GM19467 (cell line): Measurements from ENCODE around the gene MAGIX.

ENCODE experiments used
- ATAC-seq: cut with Tn5 transposase; IDR thresholded peaks from one replicate; pipeline ENCODE4 v1.9.1; 2021; ENCODE audit warnings: mild to moderate bottlenecking, moderate library complexity; ENCODE audit not compliant: unreplicated experiment

The MAGIX gene

DNA sequence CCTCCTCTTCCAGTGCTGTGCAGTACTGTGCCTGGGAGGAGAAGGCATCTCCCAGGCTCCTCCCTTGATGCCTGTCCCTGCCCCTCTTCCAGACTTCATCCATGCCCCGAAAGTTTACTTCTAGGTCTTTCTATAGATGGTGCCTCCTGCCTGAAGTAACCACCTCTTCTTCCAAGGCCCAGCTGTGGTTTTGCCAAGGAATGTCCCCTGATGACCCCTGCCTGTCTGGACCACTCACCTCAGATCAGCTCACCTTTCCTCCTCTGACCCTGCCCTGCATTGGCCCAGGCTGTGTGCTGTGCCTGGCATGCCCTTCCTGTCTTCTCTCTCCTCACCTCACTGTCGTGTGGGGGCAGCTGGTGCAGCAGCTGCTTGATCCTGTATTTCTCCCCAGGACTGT, 16.8 kb downstream of the MAGIX start:
- ATAC-seq: no peak

DNA sequence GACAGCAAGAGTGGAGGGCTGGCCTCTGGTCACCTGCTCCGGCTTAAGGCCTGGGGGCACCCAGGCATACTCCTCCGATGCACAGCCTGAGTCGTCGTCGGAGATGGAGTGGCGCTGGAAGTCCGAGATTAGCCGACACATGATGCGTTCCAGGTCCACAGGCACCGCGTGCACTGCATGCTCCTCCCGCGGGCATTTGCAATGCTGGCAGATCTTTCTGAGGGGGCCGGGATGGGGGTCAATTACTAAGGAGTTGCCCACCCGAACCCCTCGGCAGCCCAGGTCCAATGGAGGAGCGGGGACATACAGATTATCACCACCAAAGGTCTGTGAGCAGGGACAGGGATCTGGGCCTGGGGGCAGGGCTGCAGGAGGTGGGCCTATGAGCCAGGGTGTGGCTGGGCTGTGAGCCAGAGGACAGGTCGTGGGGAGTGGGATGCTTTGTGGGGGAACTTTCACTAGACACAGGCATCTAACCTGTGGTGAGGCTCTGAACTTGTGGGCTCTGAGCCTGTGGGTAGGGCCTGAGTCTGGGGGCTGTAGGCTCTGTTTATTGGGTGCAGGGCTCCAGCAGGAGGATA, 21.2 kb downstream of the MAGIX start:
- no peak for ATAC-seq

GRCh38 chrX:49184294-49185281, 22.0 kb downstream of the MAGIX start:
- no peak for ATAC-seq

GRCh38 chrX:49186125-49187027, 23.8 kb downstream of the MAGIX start, which contains the start of gene PRICKLE3:
Gene PRICKLE3 (minus strand): TSS chrX:49186373. CDS start chrX:49186297, 76 bp downstream.
- no peak for ATAC-seq

DNA sequence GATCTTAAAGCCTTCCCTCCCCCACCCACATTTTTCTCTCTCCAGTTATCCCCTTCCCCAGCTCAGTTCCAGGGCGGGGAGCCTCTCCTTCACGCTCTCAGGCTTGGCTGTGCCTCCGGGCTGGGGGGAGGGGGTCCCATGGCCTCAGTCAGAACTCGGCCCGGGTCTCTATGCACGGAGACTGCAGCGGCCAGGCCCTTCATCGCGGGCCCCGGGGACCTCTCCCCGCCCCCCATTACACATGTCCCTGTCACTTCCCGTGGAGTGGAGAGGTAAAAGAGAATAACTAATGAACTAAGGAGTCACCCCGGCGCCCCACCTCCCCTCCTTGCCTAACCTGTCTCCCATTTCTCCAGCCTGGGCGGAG, 24.5 kb downstream of the MAGIX start:
- ATAC-seq: no peak

GRCh38 chrX:49187526-49187925, 25.0 kb downstream of the MAGIX start:
- no peak for ATAC-seq

GRCh38 chrX:49188468-49189076, 26.0 kb downstream of the MAGIX start:
- ATAC-seq: no peak

- no peak for ATAC-seq
Measured at GRCh38 chrX:49189606-49190005, 27.0 kb downstream of the MAGIX start.

- ATAC-seq: peak; percentile 86
Measured at GRCh38 chrX:49190821-49191573, 28.4 kb downstream of the MAGIX start.

GRCh38 chrX:49191574-49192011, 29.0 kb downstream of the MAGIX start:
- ATAC-seq: peak; percentile 12

DNA sequence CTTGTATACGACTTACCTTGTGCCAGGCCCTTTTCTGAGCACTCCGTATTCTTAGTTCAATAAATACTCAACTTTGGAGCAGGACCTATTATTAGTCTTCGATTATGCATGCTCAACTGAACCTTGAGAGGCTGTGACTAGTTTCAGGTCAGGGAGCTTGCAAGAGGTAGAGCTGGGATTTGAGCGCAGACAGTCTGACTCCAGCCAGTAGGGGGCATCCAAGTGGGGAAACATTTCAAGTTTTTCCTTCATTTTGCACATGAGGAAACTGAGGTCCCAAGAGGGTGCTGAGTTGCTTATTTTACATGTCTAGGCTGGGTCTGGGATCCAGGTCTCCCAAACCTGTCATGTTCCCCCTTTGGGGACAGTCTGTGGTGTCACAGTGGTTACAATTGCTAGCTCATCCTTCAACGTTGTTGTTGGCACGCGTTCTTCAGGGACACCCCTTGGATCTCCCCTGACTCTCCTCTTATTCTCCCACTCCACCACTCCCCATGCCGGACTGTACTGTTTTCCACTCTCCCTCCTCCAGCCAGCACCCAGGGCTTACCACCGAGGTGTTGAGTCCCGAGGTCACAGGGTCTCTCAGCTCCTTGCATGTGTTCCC, 30.3 kb downstream of the MAGIX start:
- ATAC-seq: no peak

- ATAC-seq: no peak
Measured at GRCh38 chrX:49193542-49193964, 31.0 kb downstream of the MAGIX start.

- ATAC-seq: no peak
Measured at GRCh38 chrX:49197543-49198087, 35.1 kb downstream of the MAGIX start.

DNA sequence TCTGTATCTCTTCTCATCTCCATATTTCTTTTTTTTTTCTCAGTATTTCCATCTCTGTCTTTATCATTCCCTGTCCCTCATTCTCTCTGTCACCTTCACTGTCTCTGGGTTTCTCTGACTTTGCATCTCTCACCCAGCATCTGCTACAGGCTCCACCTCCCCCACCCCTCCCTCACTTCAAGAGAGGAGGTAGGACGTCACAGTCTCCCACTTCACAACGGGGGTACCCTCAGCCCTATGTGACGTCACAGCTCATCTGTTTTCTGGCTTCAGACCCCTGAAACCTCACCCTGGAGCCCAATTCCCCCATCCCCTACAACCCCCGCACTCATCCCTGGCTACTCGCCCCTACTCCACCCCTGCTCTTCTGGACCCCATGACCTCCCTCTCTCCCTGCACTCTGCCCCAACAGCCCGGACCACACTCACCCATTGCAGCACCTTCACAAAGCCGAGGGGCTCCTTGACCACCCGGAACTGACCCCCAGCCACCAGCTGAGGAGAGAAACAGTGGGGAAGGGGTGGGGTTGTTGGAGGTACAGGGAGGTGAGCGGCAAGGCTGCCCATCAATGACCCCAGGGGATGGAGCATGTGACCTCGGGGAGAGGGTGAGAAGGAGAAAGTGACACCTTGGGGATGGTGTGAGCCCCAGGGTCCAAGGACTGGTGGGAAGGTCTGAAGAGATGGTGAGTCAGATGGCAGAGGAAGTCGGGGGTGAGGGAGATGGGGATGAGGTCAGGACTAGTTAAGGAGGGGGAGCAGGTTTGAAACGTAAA, 36.2 kb downstream of the MAGIX start:
- no peak for ATAC-seq

DNA sequence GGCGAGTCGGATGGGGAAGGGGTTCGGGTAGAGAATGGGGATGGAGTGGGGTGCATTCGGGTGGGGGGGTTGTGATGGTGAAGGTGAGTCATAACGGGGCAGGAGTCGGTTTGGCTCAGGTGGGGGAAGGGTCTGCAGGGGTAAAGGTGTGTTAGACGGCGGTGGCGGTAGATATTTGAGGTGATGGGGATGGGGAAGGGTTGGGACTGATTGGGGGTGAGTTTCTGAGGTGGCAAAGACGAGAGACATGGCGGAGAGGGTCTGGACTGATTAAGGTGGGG, 36.7 kb downstream of the MAGIX start:
- no peak for ATAC-seq

- peak; percentile 81 for ATAC-seq
Measured at GRCh38 chrX:49199906-49200771, 37.6 kb downstream of the MAGIX start, which contains the start of gene SYP. Gene SYP (minus strand): TSS chrX:49200193. CDS start chrX:49200186, 7 bp downstream.

GRCh38 chrX:49202022-49202421, 39.5 kb downstream of the MAGIX start:
- no peak for ATAC-seq

DNA sequence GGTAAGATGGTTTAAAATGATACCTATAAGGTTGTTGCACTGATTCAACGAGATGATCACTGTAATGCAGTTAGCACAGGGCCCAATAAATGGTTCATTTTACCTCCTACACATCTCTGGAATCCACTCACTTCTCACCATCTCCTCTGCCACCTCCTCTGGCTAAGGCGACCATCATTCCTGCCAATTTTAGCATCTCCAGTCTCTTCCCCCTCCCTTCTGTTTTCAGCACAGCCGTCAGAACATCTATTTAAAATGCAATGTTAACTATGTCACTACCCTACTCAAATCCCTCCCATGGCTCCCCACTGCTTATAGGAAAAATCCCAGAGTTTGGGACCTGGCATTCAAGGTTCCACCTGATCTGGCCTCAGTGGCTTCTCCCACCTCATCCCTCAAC, 41.0 kb downstream of the MAGIX start:
- no peak for ATAC-seq
